ENCODE results near the gene SEL1L3. TPM values are rescaled to one million over a fixed set of nuclear protein-coding genes. Genes with fewer than 3 reads are reported as not detected.

The SEL1L3 gene
- total and polyA plus RNA-seq, 11 donors = 1.1 to 20.7 (median 3.6) TPM

GRCh38 chr4:25844961-25845712 is 17.7 kb downstream of the SEL1L3 start:
- H3K27me3 ChIP-seq = no peaks in the 10 kb centered on the region
- peaks cover 0 to 3% (median 0%) of the 10 kb centered on the region in 9 donors for H3K36me3 ChIP-seq
- DNase-seq = no peak
- 90 to 94% (median 93%) methylated on average over 4 of the region's 4 CpGs for WGBS, 4 donors
- H3K9me3 ChIP-seq = no peaks in the 10 kb centered on the region
- H3K4me3 ChIP-seq = no peak overlapping the region
- intact Hi-C loops (cut with DNase I) = no loop called here
- peak overlapping the region in 1 of 12 donors; percentile 38 for H3K27ac ChIP-seq
- no peak for ATAC-seq
- H3K4me1 ChIP-seq = peaks cover 0 to 39% (median 7%) of the 10 kb centered on the region in 12 donors
- TF ChIP-seq POLR2A (IDR thresholded peaks at IDR 0.05) = no peak
- no peak for TF ChIP-seq CTCF (IDR thresholded peaks at IDR 0.05)

GRCh38 chr4:25843340-25844097 is 19.3 kb downstream of the SEL1L3 start:
- Histone ChIP-seq H3K27ac (peak overlapping the region in 7 of 12 donors; percentile 1 to 59 (median 39)), H3K9me3 (no peaks in the 10 kb centered on the region), H3K36me3 (peaks cover 0 to 3% (median 0%) of the 10 kb centered on the region in 9 donors), H3K27me3 (no peaks in the 10 kb centered on the region), H3K4me3 (peak overlapping the region in 9 of 12 donors; percentile 14 to 34 (median 28)), H3K4me1 (peaks cover 0 to 39% (median 7%) of the 10 kb centered on the region in 12 donors)
- TF ChIP-seq POLR2A (IDR thresholded peaks at IDR 0.05) (no peak), CTCF (IDR thresholded peaks at IDR 0.05) (no peak)
- DNase-seq (peak; percentile 34 to 73 (median 43)), ATAC-seq (peak; percentile 60 to 80 (median 77))
- intact Hi-C loops (cut with DNase I) = no loop called here
- 45 to 65% (median 50%) methylated on average over 15 to 22 of the region's 22 CpGs for WGBS, 4 donors

- H3K27ac ChIP-seq = no peak overlapping the region
- no peak for ATAC-seq
- TF ChIP-seq POLR2A (IDR thresholded peaks at IDR 0.05) = no peak
- TF ChIP-seq CTCF (IDR thresholded peaks at IDR 0.05) = peak in 1 of 12 donors; percentile 9
- H3K36me3 ChIP-seq = peaks cover 0 to 3% (median 0%) of the 10 kb centered on the region in 9 donors
- WGBS, 4 donors = 51 to 80% (median 72%) methylated on average over 5 of the region's 5 CpGs
- intact Hi-C loops (cut with DNase I) = no loop called here
- H3K27me3 ChIP-seq = no peaks in the 10 kb centered on the region
- peaks cover 0 to 39% (median 7%) of the 10 kb centered on the region in 12 donors for H3K4me1 ChIP-seq
- H3K4me3 ChIP-seq = no peak overlapping the region
- H3K9me3 ChIP-seq = no peaks in the 10 kb centered on the region
- DNase-seq = no peak
Observed at GRCh38 chr4:25842229-25842845, 20.5 kb downstream of the SEL1L3 start.

- no peaks in the 10 kb centered on the region for H3K9me3 ChIP-seq
- WGBS, 4 donors = 92 to 93% (median 93%) methylated on average over 12 of the region's 12 CpGs
- TF ChIP-seq POLR2A (IDR thresholded peaks at IDR 0.05) (no peak), CTCF (IDR thresholded peaks at IDR 0.05) (no peak)
- no peaks in the 10 kb centered on the region for H3K27me3 ChIP-seq
- peaks cover 0 to 28% (median 7%) of the 10 kb centered on the region in 12 donors for H3K4me1 ChIP-seq
- no peaks in the 10 kb centered on the region for H3K36me3 ChIP-seq
- H3K4me3 ChIP-seq = no peak overlapping the region
- DNase-seq (no peak), ATAC-seq (no peak)
- intact Hi-C loops (cut with DNase I) = no loop called here
- no peak overlapping the region for H3K27ac ChIP-seq
Observed at GRCh38 chr4:25839687-25840086, 23.1 kb downstream of the SEL1L3 start.
